Right hindlimb (tissue), 1 donor: ENCODE data around the gene ELOA.
"Not testable (repeated sequence)": the region's sequence is repeated elsewhere in the genome, so short reads cannot be mapped to it uniquely, and the experiment has no call there.

Source experiments
- DNase-seq: peaks from one replicate; pipeline ENCODE4 v3.0.0-alpha.2; 2018

The ELOA gene

DNA sequence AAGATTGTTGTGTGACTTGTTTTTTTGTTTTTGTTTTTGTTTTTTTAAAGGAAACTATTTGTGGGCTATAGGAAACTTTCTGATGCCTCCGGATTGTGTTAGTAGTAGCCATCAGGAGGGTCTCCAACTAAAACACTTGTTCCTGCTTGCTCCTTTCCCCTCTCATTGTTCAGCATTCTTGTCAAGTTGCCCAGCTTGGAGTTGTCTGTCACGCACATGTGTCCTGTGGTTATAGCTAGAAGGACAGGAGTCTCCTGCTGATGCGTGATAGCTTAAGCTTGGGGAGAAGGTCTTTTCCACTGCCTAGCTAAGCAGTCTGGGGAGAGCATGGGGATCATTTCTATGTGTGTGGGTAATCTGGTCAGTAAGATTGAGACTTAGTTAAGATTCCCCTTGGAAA is 44.4 kb downstream of the ELOA start:
- no peak for DNase-seq

DNA sequence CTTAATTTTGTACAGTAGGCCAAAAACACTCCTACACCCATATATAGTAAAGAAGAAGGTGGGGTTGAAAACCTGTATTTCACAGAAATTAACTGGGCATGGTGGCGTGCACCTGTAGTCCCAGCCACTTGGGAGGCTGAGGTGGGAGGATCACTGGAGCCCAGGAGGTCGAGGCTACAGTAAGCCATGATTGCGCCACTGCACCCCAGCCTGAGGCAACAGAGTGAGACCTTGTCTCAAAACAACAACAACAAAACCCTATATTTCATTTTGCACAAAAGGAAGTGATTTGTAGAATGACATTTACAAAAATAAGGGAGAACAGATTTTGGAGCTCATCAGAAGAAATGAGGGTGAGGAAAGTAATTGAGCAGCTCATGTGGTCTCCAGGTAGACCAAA is 45.4 kb downstream of the ELOA start:
- no peak for DNase-seq

DNA sequence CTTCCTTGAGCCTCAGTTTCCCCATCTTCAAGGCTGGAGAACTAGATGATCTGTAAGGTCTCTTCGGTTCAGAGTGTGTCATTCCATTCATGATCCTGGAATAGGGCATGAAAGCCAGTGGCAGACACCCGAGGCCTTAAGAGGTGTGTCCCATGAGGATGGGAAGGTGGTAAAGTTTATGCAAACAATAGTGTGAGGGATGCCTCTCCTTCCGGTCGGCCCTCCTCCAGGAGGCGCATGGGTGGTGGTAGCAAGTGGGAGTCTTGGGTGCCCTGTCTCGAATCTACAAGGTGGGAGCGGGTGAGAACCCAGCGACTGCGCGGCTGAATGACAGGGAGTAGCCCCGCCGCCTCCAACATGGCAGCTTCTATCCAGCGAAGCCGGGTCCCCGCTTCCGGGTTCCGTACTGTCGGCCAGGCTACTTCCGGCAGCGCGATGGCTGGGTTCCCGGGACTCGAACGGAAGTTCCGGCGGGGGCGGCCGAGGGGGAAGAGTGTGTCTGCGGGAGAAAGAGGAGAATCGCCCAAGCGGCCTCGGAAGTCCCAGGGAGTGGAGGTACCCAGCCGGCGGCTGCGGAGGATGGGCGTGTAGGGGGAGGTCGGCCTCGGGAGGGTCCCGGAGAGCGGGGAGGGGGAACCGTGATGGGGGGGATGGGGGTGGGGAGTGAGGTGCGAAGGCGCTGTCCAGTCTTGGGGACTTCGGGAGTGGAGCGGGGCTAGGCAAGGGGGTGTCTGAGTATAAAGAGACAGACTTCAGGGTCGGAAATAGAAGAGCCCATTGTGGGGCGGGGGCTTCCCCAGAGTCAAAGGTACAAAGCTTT is 47.6 kb downstream of the ELOA start, which contains the start of gene LYPLA2:
Gene LYPLA2 (plus strand): TSS at position 450 of the 820 bp plus-strand sequence. CDS start 1,538 bp downstream, outside the sequence.
- DNase-seq = peak; percentile 97

DNA sequence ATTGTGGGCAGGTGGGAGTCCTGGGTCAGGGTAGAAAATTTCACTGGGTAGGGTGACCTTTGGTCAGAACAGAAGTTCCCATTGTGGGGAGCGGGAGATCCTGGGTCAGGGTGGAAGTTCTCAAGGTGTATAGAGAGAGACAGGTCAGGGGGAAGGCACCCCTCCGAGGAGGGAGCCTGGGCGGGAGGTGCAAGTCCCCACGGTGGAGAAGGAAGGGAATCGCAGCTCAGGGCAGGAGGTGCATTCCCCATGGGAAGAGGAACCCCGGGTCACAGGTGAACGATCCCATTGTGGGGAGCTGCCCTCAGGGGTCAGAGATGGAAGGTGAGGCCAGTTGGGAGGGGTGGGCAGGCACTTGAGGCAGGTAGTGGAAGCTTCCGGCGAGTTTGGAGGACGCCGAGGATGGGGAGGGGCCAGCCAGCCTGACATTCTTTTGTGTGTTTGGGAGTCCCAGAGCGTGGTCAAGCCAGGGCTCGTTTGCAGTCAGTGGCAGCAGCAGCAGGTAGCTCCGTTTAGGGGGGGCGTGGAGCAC is 48.3 kb downstream of the ELOA start:
- no peak for DNase-seq

- DNase-seq = no peak
These were observed 49.1 kb downstream of the ELOA start for GRCh38 chr1:23792151-23792945.

DNA sequence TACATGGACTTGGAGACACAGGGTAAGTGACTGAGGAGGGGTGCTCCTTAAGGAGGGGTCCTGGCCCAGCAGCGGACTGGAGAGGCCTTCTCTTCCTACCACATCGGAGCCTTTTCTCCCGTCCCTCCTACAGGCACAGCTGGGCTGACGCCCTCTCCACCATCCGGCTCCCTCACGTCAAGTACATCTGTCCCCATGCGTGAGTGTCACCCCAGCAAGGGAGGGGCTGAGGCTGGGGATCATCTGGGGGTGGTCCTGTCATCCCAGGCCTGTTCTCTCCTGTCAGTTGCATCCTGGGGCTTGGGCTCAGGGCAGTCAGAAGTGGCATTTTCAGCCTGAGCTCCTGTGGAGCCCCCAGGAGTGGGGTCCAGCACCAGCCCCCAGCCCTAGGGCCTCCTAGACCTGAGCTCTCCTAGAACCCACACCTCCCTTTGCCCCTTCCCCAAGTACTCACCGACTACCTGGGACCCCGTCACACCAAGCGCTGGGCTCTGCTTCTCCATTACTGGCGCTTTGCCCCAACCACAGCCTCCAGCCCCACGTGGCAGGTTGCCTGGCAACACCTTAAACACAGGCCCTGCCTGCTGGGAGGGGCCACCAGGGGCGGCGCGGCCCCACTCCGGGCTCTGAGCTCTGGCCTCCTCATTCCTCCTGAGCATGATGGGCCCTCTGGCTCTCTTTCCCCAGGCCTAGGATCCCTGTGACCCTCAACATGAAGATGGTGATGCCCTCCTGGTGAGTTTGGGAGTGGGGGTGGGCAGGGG is 49.9 kb downstream of the ELOA start:
- no peak for DNase-seq

DNA sequence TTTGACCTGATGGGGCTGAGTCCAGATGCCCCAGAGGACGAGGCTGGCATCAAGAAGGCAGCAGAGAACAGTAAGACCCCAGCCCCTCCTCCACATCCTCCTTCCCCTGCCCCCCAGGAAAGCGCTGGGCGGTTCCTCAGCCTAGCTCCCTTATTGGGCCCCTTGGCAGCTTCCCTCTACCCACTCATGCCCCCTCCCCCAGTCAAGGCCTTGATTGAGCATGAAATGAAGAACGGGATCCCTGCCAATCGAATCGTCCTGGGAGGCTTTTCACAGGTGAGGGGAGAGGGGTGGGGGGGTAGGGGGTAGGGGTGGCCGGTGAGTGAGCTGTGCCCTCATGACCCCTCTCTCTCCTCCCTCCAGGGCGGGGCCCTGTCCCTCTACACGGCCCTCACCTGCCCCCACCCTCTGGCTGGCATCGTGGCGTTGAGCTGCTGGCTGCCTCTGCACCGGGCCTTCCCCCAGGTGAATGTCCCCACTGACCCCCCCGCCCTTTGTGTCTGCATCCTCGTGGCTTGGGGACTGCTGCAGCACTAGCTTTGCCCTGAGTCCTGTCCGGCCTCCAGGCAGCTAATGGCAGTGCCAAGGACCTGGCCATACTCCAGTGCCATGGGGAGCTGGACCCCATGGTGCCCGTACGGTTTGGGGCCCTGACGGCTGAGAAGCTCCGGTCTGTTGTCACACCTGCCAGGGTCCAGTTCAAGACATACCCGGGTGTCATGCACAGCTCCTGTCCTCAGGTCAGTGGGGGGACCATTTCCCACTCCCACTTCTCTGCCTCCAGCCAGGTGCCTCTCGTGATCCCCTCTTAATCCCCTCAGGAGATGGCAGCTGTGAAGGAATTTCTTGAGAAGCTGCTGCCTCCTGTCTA is 50.8 kb downstream of the ELOA start:
- DNase-seq = no peak

DNA sequence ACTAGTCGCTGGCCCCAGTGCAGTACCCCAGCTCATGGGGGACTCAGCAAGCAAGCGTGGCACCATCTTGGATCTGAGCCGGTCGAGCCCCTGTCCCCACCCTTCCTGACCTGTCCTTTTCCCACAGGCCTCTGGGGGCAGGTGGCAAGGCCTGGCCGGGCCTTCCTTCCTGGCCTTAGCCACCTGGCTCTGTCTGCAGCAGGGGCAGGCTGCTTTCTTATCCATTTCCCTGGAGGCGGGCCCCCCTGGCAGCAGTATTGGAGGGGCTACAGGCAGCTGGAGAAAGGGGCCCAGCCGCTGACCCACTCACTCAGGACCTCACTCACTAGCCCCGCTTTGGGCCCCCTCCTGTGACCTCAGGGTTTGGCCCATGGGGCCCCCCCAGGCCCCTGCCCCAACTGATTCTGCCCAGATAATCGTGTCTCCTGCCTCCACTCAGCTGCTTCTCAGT is 51.5 kb downstream of the ELOA start:
- DNase-seq = not testable (repeated sequence)

- no peak for DNase-seq
These were observed 52.6 kb downstream of the ELOA start for GRCh38 chr1:23795676-23796465.

GRCh38 chr1:23796466-23797271 is 53.4 kb downstream of the ELOA start:
- DNase-seq = no peak

DNA sequence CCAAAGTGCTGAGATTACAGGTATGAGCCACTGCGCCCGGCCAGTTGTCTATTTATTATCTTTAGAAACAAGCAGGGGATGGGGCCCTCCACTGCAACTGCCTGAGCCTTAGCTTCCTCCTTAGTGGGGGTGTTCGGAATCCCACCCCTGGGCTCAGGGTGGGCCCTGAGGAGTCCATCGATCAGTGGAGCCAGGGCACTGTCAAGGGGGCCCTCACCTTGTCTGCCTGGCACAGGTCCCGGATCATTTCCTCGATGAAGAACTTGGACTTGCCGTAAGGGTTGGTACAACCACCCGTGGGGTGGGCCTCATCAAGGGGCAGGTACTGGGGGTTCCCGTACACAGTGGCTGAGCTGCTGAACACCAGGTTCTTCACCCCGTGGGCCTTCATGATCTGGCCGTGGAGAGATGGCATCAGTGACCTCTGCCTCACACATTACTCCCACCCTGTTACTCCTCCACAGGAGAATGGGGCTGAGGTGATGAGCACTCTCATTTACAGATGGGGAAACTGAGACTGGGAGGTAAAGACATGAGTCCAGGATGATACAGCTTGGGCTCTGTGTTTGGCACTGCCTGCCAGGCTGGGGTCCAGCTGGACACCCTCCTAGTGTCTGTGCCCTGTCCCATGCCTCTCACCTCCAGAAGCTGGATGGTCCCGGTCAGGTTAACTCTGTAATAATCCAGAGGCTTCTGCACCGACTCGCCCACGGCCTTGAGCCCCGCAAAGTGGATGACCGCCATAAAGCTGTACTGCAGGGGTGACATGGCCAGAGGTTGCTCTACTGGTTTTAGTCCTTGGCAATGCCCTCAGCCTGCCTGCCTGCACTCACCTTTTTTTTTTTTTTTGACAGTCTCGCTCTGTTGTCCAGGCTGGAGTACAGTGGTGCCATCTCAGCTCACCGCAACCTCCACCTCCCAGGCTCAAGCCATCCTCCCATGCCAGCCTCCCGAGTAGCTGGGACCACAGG is 54.5 kb downstream of the ELOA start:
- no peak for DNase-seq

GRCh38 chr1:23798662-23799142 is 55.4 kb downstream of the ELOA start:
- no peak for DNase-seq

GRCh38 chr1:23799255-23799569 is 55.9 kb downstream of the ELOA start:
- no peak for DNase-seq

DNA sequence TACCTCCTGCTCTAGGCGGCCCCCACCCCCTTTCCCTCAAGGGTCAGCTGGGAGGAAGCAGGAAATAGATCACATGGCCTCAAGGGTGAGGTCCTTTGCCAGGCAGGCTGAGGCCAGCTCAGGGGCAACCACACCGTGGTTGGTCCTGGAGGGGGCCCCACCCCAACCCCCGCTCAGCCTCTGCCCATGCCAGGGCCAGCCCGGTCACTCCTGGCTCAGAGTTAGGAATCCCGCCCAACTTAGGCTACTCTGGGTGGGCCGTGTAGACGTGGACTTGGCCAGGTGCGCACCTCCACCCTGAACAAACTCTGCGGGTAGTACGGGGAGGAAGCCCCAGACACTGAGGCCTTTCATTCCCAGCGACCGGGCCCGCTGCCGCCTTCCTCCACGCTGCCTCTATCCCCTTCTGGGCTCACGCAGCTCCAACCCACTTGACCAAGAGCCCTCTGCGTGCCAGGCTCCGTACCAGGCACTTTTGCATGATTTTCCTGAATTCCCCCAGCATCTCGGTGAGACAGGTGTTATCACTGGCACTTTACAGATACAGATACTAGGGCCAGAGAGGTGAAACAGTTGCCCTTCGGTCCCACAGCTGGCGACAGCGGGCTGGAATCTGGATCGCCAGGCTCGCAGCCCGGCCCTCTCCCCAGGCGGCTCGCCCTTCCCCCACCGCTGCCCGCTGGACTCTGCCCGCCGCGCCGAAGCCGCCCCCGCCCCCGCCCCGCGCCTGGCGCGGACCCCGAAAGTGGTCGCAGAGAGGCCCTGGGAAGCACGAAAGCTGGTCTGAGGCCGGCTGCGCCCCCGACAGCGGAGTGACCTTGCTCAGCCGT is 56.5 kb downstream of the ELOA start:
- DNase-seq = peak; percentile 76

DNA sequence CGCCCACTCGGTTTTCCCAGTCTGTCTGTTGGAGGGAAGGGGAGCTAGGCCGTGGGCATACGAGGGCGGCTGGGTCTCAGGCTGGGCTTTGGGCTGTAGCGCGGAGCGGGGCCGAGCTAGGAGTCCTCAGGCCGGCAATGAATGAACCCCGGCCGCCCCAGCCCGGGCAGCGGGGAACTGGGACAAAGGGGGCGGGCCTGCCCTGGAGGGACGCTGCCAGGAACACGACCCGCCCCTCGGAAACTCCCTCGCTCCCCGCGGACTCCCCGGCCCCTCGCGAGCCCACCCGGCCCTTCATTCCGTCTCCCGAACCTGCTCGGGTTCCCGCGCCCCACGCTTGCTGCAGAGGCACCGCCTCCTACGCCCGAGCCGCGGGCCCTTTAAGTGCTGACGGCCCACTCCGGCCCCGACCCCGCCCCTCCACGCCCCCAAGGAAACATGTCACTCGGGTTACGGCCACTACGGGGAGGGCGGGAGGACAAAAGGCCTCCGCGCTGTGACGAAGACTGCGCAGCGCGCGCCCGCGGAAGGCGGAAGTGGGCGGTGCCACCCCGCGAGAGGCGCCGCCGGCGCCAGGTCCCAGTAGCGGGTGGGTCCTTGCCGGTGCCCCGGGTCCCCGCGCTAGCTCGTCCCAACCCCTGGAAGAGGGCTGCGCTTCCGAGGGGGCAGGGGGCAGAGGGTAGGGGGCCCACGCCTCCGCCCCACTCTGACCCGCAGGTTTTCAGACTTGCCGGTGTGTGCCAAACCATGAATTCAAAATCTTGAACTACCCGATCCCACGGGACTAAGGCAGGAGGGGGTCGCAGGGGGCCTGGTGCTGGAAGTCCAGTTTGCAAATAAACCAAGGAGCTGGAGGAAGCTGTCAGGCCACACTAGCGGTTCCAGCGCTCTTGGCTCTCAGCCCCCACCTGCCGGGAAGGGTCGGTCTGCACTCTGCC is 57.4 kb downstream of the ELOA start, which contains the start of gene GALE:
Gene GALE (minus strand): TSS at position 355 of the 938 bp plus-strand sequence. CDS start 1,747 bp downstream, outside the sequence.
- DNase-seq = peak; percentile 98

DNA sequence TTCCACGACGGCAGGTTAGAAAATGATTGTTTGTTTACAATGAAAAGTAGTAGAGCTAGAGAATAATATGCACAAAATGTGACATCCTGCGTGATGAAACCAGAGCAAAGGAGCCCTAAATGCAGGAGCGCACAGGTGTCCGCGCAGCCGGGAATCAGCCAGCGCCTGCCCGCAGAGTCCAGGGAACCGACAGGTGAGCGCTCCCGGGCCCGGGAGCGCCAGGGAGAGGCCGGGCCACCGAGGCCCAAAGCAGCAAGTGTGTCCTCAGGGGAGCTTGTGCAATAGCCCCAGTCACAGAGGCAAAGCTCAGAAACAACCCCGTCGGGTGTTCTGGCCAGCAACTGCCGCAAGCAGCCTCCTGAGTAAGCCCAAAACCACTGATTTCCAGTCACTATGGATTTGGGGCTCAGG is 58.1 kb downstream of the ELOA start:
- no peak for DNase-seq

- no peak for DNase-seq
These were observed 58.6 kb downstream of the ELOA start for GRCh38 chr1:23801876-23802275.
